NB4 (cell line): ENCODE measurements around the gene PAGE5.

Experiments
- DNase-seq: peaks from one replicate; pipeline ENCODE4 v3.0.0; 2010; ENCODE audit warnings: low read depth
- H3K4me3 ChIP-seq: one replicate; pipeline ENCODE4 v1.5.1; 2011; ENCODE audit warnings: mild to moderate bottlenecking, low read depth, low read length, moderate library complexity
- MYC ChIP-seq: IDR thresholded peaks from 2 replicates; pipeline ENCODE4 v1.6.1; 2011; ENCODE audit warnings: low read depth, low read length
- POLR2A ChIP-seq: IDR thresholded peaks from 2 replicates; pipeline ENCODE4 v1.6.1; 2011; ENCODE audit warnings: mild to moderate bottlenecking; ENCODE audit not compliant: insufficient read length; ENCODE audit errors: extremely low read depth
- TF ChIP-seq, protein P1 (sequence below): IDR thresholded peaks from 2 replicates; pipeline ENCODE4 v1.6.1; 2011; ENCODE audit warnings: low read depth, low read length
- TF ChIP-seq, protein P2 (sequence below): IDR thresholded peaks from one replicate; pipeline ENCODE4 v1.5.1; 2012; ENCODE audit warnings: low read depth, low read length

PAGE5 gene, protein sequence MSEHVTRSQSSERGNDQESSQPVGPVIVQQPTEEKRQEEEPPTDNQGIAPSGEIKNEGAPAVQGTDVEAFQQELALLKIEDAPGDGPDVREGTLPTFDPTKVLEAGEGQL

DNA sequence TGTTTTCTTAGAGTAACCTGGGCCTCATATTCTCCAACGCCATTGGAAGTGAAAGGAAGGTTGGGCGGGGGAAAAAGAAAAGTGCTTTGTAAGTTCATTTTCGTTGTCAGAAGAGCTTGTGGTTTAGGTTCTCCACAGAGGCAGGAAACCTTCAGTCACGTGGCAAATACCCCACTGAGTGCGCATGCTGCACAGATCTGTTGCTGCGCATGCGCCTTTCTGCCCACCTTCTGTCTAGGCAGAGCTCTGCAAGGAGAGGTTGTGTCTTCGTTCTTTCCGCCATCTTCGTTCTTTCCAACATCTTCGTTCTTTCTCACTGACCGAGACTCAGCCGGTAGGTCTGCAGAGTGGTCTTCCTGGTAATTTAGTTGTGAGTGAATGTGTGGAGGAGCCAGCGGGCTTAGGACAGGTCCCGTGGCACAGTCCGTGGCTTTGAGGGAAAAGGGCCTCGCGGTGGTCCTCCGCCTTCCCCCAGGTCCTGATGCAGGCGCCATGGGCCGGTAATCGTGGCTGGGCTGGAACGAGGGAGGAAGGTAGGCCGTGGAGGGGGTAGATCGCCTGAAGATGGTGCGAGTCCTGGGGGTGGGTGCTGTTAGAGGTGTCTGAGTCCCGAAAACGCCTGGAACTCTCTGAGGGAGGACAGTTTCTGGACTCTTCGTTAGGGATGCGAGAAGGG, at the start of gene PAGE5:
Gene PAGE5 (plus strand): TSS at position 228 of the 676 bp plus-strand sequence. CDS start 1,037 bp downstream, outside the sequence.
- DNase-seq = no peak
- TF ChIP-seq, protein P1, sequence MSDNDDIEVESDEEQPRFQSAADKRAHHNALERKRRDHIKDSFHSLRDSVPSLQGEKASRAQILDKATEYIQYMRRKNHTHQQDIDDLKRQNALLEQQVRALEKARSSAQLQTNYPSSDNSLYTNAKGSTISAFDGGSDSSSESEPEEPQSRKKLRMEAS = no peak
- TF ChIP-seq POLR2A = no peak
- TF ChIP-seq, protein P2, sequence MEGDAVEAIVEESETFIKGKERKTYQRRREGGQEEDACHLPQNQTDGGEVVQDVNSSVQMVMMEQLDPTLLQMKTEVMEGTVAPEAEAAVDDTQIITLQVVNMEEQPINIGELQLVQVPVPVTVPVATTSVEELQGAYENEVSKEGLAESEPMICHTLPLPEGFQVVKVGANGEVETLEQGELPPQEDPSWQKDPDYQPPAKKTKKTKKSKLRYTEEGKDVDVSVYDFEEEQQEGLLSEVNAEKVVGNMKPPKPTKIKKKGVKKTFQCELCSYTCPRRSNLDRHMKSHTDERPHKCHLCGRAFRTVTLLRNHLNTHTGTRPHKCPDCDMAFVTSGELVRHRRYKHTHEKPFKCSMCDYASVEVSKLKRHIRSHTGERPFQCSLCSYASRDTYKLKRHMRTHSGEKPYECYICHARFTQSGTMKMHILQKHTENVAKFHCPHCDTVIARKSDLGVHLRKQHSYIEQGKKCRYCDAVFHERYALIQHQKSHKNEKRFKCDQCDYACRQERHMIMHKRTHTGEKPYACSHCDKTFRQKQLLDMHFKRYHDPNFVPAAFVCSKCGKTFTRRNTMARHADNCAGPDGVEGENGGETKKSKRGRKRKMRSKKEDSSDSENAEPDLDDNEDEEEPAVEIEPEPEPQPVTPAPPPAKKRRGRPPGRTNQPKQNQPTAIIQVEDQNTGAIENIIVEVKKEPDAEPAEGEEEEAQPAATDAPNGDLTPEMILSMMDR = no peak

DNA sequence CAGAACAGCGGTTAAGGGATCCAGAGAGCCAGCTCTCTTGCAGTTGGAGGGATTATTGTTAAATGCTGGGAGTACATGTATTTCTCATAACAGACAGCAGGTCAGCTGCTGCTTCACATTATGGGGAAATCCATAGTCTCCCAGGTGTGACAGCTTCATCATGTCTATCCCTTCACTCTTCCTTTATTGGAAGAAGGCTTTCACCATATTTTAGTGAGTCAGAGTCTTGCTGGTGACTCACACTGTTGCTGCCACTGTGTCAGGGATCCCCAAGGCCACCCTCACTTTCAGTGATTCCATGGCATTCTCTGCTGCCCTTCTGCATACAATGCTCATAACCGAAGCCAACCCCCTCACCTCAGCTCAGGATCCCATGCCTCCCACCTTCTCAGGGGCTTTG, 32.9 kb upstream of the PAGE5 start:
- TF ChIP-seq MYC (no peak), POLR2A (no peak)
- TF ChIP-seq, protein P1 = no peak
- TF ChIP-seq, protein P2 = no peak
- H3K4me3 ChIP-seq = no peak overlapping the region
- no peak for DNase-seq

More for the DNA sequence above, at the start of gene PAGE5:
- H3K4me3 ChIP-seq = no peak within 1 kb of the TSS

DNA sequence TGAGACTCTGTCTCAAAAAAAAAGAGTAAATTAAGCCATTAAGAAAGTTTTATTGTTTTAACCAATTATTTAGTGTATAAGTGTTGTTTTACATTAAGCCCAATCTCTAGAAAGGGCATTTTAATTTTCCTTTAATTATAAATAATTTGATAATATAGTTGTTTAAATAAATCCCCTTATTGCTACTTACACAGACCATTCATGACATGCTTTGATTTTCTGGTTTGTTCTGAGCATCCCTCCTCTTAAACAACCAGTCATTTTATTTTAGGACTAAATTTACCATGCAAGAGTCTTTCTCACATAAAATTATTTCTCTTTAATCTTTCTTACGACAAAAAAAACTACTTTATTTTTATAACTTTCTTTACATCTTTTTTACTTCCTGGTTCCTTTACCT, 23.5 kb upstream of the PAGE5 start:
- no peak for DNase-seq
- no peak overlapping the region for H3K4me3 ChIP-seq
- TF ChIP-seq POLR2A (no peak), MYC (no peak)
- TF ChIP-seq, protein P2 = no peak
- TF ChIP-seq, protein P1 = no peak

DNA sequence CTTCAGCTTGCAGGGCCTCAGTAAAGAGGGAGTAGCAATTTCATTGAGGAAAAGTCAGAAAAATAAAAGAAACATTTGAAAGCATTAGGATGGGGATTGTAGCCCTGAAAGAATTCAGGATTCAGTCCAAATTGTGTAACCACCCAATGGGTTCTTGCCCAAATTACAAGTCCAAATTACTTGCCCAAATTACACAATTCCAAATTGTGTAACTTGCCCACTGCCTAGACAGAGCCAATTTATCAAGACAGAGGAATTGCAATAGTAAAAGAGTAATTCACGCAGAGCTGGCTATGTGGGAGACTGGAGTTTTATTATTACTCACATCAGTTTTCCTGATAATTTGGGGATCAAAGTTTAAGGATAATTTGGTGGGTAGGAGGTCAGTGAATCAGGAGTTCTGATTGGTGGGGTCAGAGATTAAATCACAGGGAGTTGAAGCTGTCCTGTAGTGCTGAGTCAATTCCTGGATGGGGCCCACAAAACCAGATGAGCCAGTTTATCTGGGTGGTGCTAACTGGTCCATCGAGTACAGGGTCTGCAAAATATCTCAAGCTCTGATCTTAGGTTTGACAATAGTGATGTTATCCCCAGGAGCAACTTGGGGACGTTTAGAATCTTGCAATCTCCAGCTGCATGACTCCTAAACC, 18.1 kb upstream of the PAGE5 start:
- no peak overlapping the region for H3K4me3 ChIP-seq
- TF ChIP-seq, protein P2 = no peak
- no peak for TF ChIP-seq MYC
- TF ChIP-seq, protein P1 = no peak
- no peak for TF ChIP-seq POLR2A
- no peak for DNase-seq

DNA sequence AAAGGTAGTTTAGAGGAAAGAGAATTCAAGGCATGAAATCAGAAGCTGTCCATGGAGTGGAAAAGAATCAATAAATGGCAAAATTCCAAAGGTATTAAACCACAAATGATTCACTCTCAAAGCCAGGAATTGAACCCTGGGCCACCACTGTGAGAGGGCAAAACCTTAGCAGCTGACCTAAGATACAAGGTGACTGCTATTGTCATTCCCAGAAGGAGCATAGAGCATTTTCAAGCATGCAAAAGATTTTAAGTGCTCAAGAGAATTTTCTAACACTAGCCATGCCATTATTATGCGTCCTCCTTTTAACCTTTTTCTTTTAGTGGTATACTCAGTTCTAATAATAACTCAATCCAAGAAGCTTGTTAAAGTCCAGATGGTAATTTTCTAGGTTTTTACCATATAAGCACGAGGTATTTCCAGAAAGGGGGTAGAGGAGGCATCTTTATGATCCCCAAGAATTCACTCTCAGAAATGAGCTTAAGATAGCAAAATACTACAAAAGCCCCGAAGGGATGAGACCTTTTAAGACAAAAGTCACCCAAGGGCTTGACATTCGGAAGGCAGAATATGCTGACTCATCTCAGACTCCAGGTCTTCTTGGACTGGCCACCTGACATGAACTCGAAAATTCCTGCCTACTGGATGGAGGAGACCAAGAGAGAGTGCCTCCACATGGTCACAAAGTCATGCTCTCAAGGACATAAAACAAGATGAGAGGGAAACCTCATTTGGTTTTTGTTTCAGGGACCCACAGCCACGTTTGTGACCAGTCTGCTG, 13.8 kb upstream of the PAGE5 start:
- no peak for DNase-seq
- TF ChIP-seq POLR2A (no peak), MYC (no peak)

More for the DNA sequence above, 13.8 kb upstream of the PAGE5 start:
- no peak overlapping the region for H3K4me3 ChIP-seq
